WERI-Rb-1 (cell line): Measurements from ENCODE around the gene NLN.

Source experiments
- DNase-seq: peaks from one replicate; pipeline ENCODE4 v3.0.0-alpha.2; 2020
- H3K27ac ChIP-seq: fragments of 250-450 bp; sonication (Bioruptor Pico); 2 replicates; pipeline ENCODE4 v1.5.1; 2020; ENCODE audit warnings: mild to moderate bottlenecking, moderate library complexity
- H3K27me3 ChIP-seq: fragments of 250-450 bp; sonication (Bioruptor Pico); 2 replicates; pipeline ENCODE4 v1.5.1; 2021; ENCODE audit warnings: mild to moderate bottlenecking, low read depth, moderate library complexity; ENCODE audit not compliant: insufficient read depth, severe bottlenecking
- H3K36me3 ChIP-seq: fragments of 250-450 bp; sonication (Bioruptor Pico); 2 replicates; pipeline ENCODE4 v1.5.1; 2020; ENCODE audit warnings: mild to moderate bottlenecking, moderate library complexity
- H3K4me3 ChIP-seq: 2 replicates; pipeline ENCODE4 v1.5.1; 2011; ENCODE audit warnings: low read depth, mild to moderate bottlenecking, control low read depth, low read length
- H3K9me3 ChIP-seq: fragments of 250-450 bp; sonication (Bioruptor Pico); 2 replicates; pipeline ENCODE4 v1.5.1; 2021; ENCODE audit warnings: mild to moderate bottlenecking, moderate library complexity; ENCODE audit not compliant: severe bottlenecking
- TF ChIP-seq, protein P1 (sequence below): IDR thresholded peaks from 2 replicates; pipeline ENCODE4 v1.5.1; 2011; ENCODE audit warnings: low read depth, mild to moderate bottlenecking, control low read depth, inconsistent platforms, low read length

NLN gene

DNA sequence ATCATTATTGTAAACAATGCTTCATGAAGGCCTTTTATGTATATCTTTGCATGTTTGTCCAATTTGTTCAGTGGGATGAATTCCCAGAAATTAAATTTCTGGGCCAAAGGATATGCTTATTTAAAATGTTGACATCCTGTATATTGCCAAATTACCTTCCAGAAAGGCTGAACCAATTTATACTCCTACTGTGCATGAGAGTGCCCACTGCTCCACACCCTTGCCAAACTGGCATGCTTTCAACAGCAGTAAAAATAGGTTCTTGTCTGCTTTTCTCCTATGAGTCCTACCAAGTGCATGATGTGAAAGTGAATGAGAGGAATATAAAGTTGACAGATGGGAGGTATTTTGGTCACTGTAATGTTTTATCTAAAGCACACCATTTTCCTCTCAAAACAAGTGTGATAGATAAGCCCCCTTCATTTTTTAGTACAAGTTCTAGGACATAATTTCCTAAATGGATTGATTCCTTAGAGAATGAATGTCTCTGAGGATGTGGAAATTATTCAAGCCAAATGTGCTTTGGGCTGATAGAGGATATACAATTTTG, 133.8 kb downstream of the NLN start:
- no peak overlapping the region for H3K4me3 ChIP-seq
- H3K27me3 ChIP-seq = no peaks in the 10 kb centered on the region
- DNase-seq = no peak
- TF ChIP-seq, protein P1, sequence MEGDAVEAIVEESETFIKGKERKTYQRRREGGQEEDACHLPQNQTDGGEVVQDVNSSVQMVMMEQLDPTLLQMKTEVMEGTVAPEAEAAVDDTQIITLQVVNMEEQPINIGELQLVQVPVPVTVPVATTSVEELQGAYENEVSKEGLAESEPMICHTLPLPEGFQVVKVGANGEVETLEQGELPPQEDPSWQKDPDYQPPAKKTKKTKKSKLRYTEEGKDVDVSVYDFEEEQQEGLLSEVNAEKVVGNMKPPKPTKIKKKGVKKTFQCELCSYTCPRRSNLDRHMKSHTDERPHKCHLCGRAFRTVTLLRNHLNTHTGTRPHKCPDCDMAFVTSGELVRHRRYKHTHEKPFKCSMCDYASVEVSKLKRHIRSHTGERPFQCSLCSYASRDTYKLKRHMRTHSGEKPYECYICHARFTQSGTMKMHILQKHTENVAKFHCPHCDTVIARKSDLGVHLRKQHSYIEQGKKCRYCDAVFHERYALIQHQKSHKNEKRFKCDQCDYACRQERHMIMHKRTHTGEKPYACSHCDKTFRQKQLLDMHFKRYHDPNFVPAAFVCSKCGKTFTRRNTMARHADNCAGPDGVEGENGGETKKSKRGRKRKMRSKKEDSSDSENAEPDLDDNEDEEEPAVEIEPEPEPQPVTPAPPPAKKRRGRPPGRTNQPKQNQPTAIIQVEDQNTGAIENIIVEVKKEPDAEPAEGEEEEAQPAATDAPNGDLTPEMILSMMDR = no peak
- no peak overlapping the region for H3K27ac ChIP-seq
- H3K36me3 ChIP-seq = no peaks in the 10 kb centered on the region
- no peaks in the 10 kb centered on the region for H3K9me3 ChIP-seq

DNA sequence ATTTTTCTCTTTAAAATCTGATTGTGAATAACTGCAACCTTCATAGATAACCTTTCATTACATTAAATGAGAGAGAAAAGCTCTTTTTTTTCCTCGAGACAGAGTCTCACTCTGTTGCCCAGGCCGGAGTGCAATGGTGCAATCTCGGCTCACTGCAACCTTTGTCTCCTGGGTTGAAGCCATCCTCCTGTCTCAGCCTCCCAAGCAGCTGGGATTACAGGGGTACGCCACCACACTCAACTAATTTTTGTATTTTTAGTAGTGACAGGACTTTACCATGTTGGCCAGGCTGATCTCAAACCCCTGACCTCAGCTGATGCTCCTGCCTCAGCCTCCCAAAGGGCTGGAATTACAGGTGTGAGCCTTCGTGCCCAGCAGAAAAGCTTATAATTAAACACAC, 134.5 kb downstream of the NLN start:
- TF ChIP-seq, protein P1 = no peak
- no peaks in the 10 kb centered on the region for H3K36me3 ChIP-seq
- DNase-seq = no peak
- H3K27me3 ChIP-seq = no peaks in the 10 kb centered on the region
- no peak overlapping the region for H3K27ac ChIP-seq
- no peak overlapping the region for H3K4me3 ChIP-seq
- H3K9me3 ChIP-seq = no peaks in the 10 kb centered on the region

DNA sequence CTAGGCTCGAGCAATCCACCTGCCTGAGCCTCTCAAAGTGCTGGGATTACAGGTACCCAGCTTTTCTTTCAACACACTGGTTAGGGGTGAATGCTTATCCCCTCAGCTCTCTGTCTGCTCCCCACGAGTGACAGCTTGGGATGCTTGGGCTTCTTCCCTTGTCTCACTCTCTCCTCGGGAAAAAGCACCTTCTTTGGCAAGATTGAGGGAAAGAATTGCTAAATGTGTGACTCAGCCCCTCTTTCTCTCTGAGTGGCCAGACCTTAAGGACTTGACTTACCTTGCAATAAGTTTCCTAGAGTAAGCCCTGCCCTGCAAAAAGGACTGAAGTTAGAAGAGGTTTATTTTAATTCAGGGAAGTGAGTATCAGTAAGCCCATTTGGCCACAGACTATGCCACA, 136.3 kb downstream of the NLN start:
- DNase-seq = no peak
- H3K27ac ChIP-seq = no peak overlapping the region
- no peak overlapping the region for H3K4me3 ChIP-seq
- TF ChIP-seq, protein P1 = no peak
- no peaks in the 10 kb centered on the region for H3K9me3 ChIP-seq
- H3K36me3 ChIP-seq = no peaks in the 10 kb centered on the region
- no peaks in the 10 kb centered on the region for H3K27me3 ChIP-seq

DNA sequence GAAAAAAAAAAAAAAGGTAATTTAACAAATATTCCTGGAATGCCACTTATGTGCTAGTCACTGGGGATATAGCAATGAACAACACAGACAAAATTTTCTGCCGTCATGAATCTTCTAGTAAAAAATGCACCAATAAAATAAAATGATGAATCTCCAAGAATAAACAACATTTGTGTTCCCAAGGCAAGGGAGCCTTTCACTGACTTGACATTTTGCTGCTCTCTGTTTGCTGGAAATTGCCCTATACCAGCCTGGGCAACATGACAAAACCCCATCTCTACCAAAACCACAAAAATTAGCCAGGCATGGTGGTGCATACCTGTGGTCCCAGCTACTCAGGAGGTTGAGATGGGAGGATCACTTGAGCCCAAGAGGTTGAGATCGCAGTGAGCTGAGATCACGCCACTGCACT, 139.8 kb downstream of the NLN start:
- Histone ChIP-seq H3K27me3 (no peaks in the 10 kb centered on the region), H3K9me3 (no peaks in the 10 kb centered on the region), H3K4me3 (no peak overlapping the region), H3K27ac (no peak overlapping the region), H3K36me3 (no peaks in the 10 kb centered on the region)
- TF ChIP-seq, protein P1 = no peak
- DNase-seq = no peak

DNA sequence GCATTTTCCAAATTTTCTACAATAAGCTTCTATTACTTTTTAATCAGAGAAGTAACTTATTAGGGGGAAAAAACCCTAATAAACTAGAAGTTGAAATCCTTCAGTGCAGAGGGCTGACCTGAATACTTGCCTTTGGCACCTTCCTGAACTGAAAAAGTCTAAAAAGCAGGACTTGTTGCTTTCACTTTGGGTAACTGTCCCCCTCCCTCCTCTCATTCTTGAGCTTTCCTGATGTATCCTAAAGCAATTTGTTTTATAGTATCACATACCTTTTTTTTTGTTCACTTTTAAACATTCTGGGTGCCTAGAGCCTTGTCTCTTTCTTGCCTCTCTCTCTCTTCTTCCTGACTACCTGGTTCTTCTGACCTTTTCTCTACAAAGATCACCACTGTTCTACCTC, 140.4 kb downstream of the NLN start:
- TF ChIP-seq, protein P1 = no peak
- Histone ChIP-seq H3K27ac (no peak overlapping the region), H3K4me3 (no peak overlapping the region), H3K36me3 (no peaks in the 10 kb centered on the region), H3K9me3 (no peaks in the 10 kb centered on the region), H3K27me3 (no peaks in the 10 kb centered on the region)
- no peak for DNase-seq

DNA sequence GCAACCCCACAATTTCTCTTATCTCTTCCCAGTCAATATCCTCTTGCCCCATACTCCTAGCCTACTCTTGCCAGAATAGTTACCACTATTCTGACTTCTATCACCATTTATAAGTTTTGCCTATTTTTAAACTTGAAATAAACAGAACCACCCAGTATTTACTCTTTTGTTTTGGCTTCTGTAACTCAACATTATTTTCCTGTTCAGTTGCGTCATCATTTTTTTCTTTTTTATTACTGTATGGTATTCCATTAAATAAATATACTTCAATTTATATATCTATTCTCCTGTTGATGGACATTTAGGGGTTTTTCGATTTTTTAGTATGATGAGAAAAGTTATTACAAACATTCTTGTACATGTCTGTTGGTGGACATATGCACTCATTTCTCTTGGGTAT, 141.7 kb downstream of the NLN start:
- Histone ChIP-seq H3K9me3 (no peaks in the 10 kb centered on the region), H3K27me3 (no peaks in the 10 kb centered on the region), H3K4me3 (no peak overlapping the region), H3K27ac (no peak overlapping the region), H3K36me3 (no peaks in the 10 kb centered on the region)
- no peak for DNase-seq
- TF ChIP-seq, protein P1 = no peak
